H54 (cell line): ENCODE data around the gene TEX28.
"Not testable (repeated sequence)": the region's sequence is repeated elsewhere in the genome, so short reads cannot be mapped to it uniquely, and the experiment has no call there.

Experiments used
- DNase-seq: peaks from one replicate; pipeline ENCODE4 v3.0.0; 2011; ENCODE audit warnings: low spot score, mixed read lengths; ENCODE audit not compliant: insufficient read length
- FAIRE-seq: peaks from 3 replicates; lab custom pipeline; 2011; peaks lifted over from hg19 to GRCh38; lab: Jason Lieb, UNC
- POLR2A ChIP-seq: IDR thresholded peaks from 2 replicates; pipeline ENCODE4 v1.6.1; 2011; ENCODE audit warnings: low read depth, mild to moderate bottlenecking, low read length

Gene TEX28

DNA sequence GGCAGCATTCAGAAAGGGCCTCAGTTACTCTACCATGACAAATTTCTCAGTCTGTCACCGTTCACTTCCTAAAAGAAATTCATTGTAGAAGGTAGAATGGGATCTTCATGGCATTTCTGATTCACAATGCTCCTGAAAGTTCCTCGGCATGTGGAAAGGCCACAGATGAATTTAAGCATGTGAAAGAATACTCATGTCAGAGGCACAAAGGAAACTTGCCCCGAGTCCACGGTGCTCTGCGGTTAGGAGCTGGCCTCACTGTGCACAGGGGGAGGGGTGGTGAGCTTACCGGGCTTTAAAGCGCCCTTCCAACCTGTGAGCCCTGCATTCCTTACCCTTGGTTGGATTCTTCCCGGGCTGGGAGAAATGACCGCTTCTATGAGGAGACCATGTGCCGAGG is 9.9 kb upstream of the TEX28 start:
- no peak for FAIRE-seq
- no peak for TF ChIP-seq POLR2A
- DNase-seq = no peak

DNA sequence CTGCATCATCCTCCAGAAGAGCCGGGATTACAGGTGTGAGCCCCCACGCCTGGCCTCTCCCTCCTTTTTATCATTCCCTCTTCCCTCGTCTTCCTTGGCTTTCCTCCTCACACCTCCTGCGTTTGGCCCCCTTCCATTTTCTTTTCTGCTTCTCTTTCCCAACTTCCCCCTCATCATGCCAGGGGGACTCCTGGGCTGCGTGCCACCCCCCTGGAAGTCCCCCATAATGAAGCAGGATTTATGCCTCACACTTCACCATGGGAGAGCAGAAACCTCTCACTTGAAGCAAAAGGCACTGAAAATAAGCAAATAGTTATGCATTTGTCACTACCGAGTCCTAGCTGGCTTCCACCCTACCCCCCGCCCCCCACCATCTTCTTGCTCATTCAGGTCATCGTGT is 8.6 kb upstream of the TEX28 start:
- no peak for FAIRE-seq
- no peak for TF ChIP-seq POLR2A
- DNase-seq = no peak

DNA sequence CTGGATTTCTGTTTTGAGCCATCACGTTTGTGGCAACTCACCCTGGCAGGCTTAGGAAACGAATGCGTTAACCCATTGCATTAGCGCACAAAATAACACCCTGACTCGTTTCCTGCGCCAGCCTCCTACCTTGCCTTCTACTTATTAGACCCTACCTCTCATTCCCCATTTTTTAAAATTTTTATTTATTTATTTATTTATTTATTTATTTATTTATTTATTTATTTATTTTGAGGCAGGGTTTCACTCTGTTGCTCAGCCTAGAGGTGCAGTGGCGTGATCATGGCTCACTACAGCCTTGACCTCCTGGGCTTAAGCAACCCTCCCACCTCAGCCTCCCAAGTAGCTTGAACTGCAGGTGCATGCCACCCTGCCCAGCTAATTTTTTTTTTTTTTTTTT is 8.1 kb upstream of the TEX28 start:
- not testable (repeated sequence) for FAIRE-seq, DNase-seq

DNA sequence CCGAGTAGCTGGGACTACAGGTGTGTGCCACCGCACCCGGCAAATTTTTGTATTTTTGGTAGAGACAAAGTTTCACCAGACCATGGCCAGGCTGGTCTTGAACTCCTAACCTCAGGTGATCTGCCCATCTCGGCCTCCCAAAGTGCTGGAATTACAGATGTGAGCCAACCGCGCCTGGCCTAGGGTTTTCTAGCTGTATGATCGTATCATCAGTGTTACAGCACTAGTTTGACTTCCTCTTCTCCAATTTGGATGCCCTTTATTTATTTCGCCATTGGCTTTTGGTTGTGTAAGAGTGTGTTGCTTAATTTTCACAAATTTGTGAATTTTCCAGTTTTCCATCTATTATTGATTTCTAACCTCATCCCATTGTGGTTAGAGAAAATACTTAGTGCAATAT is 5.9 kb upstream of the TEX28 start:
- no peak for TF ChIP-seq POLR2A
- no peak for FAIRE-seq
- DNase-seq = no peak

DNA sequence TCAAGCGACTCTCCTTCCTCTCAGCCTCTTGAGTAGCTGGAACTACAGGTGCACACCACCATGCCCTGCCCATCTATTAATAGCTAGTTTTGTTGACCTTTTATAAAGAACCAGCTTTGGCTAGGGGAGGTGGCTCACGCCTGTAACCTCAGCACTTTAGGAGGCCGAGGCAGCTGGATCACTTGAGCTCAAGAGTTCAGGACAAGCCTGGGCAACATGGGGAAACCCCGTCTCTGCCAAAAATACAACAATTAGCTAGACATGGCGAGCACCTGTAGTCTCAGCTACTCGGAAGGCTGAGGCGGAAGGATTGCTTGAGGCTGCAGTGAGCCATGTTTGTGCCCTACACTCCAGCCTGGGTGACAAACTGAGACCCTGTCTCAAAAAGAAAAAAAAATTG is 3.4 kb upstream of the TEX28 start:
- no peak for TF ChIP-seq POLR2A
- no peak for DNase-seq
- FAIRE-seq = no peak

DNA sequence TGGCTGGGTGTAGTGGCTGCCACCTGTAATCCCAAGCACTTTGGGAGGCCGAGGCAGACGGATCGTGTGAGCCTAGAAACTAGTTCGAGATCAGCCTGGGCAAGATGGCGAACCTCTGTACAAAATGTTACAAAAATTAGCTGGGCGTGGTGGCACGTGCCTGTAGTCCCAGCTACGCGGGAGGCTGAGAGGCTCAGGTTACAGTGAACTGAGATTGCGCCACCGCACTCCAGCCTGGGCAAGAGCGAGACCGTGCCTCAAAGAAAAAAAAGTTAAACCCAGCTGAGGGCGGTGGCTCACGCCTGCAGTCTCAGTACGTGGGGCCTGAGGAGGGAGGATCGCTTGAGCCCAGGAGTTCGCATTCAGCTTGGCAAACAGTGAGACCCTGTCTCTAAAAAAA is 1.8 kb upstream of the TEX28 start:
- no peak for FAIRE-seq
- no peak for TF ChIP-seq POLR2A
- DNase-seq = no peak

DNA sequence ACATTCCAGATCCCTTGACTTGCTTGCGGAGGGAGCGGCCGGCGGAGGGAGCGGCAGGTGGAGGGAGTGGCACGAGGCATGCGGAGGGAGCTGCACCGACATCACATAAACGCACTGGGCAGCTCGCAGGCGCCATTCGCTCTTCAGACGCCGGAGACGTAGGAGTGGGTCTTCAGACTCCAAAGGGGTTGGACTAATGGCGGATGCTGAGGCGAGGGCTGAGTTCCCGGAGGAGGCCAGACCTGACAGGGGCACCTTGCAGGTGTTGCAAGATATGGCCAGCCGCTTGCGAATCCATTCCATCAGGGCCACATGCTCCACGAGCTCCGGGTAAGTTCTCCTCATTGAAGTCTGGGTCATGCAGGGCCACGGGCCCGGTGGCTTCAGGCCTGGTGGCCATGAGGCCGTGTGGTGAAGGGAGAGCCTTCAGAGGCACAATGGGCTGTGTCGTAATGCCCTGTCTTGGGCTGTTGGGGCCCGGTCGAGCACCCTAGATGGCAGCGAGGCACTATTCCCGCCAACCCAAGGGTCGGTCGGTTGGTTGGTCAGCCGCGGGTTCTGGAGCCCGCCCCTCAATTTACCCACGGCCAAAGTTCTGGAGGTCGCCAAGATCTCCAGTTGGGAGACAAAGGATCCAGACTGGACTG is 863 bp upstream of the TEX28 start, which contains the start of gene TKTL1:
TKTL1 (plus strand) TSS at position 132 of the 647 bp plus-strand sequence; CDS start at position 197, 65 bp downstream.
- DNase-seq = no peak
- TF ChIP-seq POLR2A = no peak
- no peak for FAIRE-seq

DNA sequence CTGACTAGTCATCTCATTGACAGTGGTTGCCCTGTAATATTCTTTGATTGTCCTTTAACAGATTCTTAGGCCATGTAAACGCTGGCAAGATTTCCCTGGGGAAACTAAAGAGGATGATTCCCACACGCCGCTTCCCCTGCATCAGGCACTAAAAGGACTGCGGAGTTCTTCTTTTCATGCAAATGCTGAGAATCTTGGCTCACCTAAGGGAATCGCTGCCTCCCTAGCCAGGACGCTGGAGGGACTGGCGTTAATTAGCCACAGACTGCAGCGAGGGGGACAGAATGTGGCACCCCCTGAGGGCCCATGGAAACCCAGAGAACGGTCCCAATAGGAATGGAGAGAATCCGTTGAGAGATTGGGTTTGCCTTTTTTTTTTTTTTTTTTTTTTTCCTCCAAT is 8.5 kb downstream of the TEX28 start:
- FAIRE-seq, DNase-seq: not testable (repeated sequence)

DNA sequence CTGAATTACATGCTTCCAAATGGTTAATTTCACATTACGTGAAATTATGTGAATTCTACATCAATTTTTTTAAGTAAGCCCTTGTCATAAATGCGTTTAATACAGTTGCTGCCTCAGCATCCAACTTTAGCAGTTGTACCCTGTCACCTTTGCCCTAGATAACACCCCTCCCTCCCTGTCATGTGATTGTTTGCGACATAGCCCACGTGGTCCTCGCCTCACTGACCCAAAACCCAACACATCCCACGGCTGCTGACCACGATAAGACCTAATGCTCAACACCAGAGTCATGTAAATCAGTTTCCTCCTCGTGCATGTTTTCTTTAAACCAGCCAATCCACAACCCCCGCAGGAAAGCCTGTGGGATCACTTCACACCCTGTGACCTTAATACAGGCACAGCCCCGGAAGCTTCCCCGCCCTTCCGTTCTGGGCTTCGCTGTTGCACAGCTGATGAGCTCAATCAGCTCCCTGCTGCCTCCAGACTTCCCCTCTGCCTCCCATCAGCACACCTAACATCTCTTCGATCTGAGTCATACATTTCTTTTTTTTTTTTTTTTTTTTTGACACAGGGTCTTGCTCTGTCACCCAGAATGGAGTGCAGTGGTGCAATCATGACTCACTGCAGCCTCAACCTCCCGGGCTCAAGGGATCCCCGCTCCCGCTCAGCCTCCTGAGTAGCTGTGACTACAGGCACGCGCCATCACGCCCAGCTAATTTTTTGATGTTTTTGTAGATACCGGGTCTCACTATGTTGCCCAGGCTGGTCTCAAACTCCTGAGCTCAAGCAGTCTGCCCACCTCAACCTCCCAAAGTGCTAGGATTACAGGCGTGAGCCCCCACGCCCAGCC is 10.2 kb downstream of the TEX28 start:
- DNase-seq, FAIRE-seq: not testable (repeated sequence)

DNA sequence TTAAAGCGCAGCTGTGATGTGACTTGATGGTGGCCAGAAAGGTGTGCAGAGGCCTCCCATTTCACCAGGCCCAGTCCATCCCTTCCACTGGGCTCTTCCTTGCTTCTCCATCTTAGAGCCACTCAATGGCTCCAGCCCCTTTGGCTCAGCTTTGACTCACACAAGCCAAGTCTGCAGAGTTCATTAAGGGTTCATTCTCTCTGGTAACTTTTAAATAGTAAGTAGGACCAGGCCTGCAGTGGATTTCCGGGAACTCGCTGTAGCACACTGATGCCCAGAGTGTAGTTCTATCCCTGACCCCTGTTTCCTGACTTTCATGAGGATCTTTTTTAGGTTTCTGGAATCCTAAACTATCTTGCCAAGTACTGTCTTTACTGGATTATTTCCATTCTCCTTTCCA is 25.7 kb downstream of the TEX28 start:
- not testable (repeated sequence) for FAIRE-seq, DNase-seq

DNA sequence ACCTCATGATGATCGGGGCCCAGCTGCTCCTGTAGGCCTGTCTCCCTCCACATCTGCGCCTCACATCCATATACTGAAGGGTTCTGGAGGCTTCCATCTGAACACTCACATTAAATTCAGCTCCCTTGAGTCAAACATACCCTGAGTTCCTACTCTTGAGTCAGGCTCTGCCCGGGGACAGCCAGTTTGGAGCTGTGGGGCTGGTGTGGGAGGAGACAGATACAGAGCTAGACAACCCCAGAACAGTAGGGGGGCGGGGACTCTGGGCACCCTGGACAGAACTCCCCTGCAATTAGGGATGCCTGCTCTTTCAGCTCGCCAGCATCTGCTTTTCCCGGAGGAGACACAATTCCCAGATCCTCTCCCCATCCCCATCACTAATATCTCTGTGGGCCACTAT is 31.9 kb downstream of the TEX28 start:
- not testable (repeated sequence) for FAIRE-seq

DNA sequence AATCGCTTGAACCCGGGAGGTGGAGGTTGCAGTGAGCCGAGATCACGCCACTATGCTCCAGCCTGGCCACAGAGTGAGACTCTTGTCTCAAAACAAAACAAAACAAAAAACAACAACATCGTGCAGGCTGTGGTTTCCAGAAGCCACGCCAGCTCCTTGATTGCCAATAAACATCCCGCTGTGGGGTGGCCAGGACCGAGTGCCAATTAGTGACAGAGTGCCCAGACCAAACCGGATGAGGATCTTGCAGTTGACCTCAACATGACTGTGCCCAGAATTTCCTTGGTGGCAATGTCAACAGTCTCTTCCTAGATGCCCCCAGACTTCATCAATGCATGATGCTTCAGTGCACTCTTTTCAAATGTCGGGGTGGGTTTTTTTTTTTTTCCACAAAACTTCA is 36.2 kb downstream of the TEX28 start:
- FAIRE-seq, DNase-seq: not testable (repeated sequence)

More for the DNA sequence above, 31.9 kb downstream of the TEX28 start:
- DNase-seq = not testable (repeated sequence)

DNA sequence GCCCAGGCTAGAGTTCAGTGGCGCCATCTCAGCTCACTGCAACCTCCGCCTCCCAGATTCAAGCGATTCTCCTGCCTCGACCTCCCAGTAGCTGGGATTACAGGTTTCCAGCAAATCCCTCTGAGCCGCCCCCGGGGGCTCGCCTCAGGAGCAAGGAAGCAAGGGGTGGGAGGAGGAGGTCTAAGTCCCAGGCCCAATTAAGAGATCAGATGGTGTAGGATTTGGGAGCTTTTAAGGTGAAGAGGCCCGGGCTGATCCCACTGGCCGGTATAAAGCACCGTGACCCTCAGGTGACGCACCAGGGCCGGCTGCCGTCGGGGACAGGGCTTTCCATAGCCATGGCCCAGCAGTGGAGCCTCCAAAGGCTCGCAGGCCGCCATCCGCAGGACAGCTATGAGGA is 37.6 kb downstream of the TEX28 start, which contains the start of gene OPN1MW3:
OPN1MW3 (plus strand) TSS at position 301 of the 400 bp plus-strand sequence; CDS start at position 339, 38 bp downstream.
- not testable (repeated sequence) for FAIRE-seq, DNase-seq

DNA sequence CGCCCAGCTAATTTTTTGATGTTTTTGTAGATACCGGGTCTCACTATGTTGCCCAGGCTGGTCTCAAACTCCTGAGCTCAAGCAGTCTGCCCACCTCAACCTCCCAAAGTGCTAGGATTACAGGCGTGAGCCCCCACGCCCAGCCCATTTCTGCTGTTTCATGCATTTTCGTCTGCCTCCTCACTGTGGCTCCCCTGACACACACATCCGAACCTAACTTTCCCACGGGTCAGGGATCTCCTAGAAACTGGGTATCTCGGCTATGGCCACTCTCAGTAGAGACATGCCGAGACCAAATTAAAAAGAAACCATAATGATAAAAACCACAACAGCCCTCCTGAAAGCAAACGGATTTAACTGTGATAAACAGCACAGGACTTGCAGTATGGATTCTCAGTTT is 46.8 kb downstream of the TEX28 start:
- not testable (repeated sequence) for DNase-seq, FAIRE-seq

DNA sequence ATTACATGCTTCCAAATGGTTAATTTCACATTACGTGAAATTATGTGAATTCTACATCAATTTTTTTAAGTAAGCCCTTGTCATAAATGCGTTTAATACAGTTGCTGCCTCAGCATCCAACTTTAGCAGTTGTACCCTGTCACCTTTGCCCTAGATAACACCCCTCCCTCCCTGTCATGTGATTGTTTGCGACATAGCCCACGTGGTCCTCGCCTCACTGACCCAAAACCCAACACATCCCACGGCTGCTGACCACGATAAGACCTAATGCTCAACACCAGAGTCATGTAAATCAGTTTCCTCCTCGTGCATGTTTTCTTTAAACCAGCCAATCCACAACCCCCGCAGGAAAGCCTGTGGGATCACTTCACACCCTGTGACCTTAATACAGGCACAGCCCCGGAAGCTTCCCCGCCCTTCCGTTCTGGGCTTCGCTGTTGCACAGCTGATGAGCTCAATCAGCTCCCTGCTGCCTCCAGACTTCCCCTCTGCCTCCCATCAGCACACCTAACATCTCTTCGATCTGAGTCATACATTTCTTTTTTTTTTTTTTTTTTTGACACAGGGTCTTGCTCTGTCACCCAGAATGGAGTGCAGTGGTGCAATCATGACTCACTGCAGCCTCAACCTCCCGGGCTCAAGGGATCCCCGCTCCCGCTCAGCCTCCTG is 47.4 kb downstream of the TEX28 start:
- not testable (repeated sequence) for DNase-seq, FAIRE-seq

DNA sequence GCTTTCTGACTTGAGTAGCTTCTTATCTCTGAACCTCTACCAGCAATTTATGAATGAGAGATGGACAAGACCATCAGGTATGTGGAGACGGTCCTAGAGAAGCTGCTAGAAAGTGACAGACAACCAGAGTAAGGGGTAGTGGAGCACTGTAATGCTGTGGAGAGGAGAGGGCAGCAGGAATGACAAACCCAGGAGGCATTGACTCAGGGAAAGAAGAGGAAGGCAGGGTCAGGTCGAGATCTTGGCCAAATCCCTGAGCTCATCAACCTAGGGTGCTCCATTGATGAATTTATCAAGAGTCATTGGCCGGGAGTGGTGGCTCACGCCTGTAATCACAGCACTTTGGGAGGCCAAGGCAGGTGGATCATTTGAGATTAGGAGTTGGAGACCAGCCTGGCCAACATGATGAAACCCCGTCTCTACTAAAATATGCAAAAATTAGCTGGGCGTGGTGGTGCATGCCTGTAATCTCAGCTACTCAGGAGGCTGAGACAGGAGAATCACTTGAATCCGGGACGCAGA is 54.9 kb downstream of the TEX28 start:
- not testable (repeated sequence) for FAIRE-seq, DNase-seq

DNA sequence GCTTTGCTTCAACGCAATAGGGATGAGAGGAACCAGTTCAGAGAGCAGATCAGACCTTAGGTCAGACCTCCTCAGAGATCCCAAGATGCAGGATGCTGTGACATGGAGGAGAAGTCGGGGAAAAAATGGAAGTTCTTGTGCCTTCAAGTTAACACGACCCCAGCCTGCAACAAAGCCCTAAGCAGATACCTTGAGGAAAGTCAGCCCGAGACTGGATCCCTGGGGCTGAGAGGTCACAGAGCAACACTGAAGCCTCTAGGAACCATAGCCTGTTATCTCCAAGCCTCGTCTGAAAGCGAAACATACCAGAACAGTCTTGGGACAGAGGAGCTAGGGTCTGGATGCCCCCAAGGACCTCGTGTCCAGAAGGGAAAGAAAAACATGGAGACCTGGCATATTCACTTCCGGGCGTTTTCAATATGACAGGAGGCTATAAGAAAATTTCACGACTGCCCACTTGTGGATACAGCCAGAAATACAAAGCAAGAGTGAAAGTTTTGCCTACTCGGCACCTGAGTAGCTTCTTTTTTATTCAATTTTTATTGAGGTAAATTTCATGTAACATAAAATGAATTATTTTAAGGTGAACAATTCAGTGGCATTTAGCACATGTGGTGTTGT is 55.9 kb downstream of the TEX28 start:
- not testable (repeated sequence) for DNase-seq, FAIRE-seq

DNA sequence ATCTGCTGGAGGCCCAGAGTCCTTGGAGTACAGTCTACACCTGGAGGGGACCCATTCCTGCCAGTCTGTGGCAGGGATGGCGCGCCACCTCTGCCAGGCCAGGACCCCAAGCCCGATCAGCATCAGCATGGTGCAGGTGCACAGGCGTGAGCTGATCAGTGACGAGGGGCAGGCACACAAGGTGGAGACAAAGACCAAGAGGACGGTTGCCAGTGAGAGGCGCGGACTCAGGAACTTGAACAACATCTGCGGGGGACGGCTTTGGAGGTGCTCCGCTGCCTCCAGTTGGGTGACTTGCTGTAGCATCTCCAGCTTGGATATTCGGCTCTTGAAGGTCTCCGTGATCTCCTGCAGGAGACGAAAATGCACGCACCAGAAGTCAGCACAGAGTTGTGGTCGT is 61.3 kb downstream of the TEX28 start:
- not testable (repeated sequence) for DNase-seq, FAIRE-seq

DNA sequence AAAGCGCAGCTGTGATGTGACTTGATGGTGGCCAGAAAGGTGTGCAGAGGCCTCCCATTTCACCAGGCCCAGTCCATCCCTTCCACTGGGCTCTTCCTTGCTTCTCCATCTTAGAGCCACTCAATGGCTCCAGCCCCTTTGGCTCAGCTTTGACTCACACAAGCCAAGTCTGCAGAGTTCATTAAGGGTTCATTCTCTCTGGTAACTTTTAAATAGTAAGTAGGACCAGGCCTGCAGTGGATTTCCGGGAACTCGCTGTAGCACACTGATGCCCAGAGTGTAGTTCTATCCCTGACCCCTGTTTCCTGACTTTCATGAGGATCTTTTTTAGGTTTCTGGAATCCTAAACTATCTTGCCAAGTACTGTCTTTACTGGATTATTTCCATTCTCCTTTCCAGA is 63.5 kb downstream of the TEX28 start:
- DNase-seq, FAIRE-seq: not testable (repeated sequence)
